A673 (cell line): Measurements from ENCODE around the gene SLC17A3. TPM values are rescaled to one million over a fixed set of nuclear protein-coding genes. Genes with fewer than 3 reads are reported as not detected.

Experiments used
- BruUV-seq: library from RNA; stranded (reverse); fragments of 400-500 nt; replicated peaks from 2 replicates; lab custom pipeline; 2021; lab: Mats Ljungman, UMichigan
- CTCF ChIA-PET: fragments of 300-600 bp; sonication (Branson Sonifier 250); formaldehyde crosslinking; loops from one replicate; lab custom pipeline; 2022; ENCODE audit warnings: antibody characterized with exemption; lab: Charles Lee
- POLR2A ChIA-PET: fragments of 300-600 bp; sonication (Branson Sonifier 250); formaldehyde crosslinking; loops from one replicate; lab custom pipeline; 2022; ENCODE audit warnings: antibody characterized with exemption; ENCODE audit not compliant: low non-redundant PET; lab: Charles Lee
- DNase-seq: peaks from one replicate; pipeline ENCODE4 v3.0.0-alpha.2; 2015; ENCODE audit warnings: low spot score
- H3K27ac ChIP-seq: fragments of 200-600 bp; sonication (generic); 2 replicates; pipeline ENCODE4 v1.5.1; 2016; ENCODE audit warnings: mixed run types, low read depth, mild to moderate bottlenecking, mixed read lengths, antibody characterized with exemption, low read length; ENCODE audit not compliant: poor library complexity, severe bottlenecking
- H3K27me3 ChIP-seq: fragments of 200-600 bp; sonication (generic); replicated peaks from 2 replicates; pipeline ENCODE4 v1.6.1; 2017; ENCODE audit warnings: mixed run types, low read depth, mild to moderate bottlenecking, mixed read lengths, antibody characterized with exemption, low read length; ENCODE audit not compliant: insufficient read depth, poor library complexity
- H3K36me3 ChIP-seq: fragments of 200-600 bp; sonication (generic); 2 replicates; pipeline ENCODE4 v1.6.1; 2016; ENCODE audit warnings: mixed run types, mild to moderate bottlenecking, mixed read lengths, antibody characterized with exemption, low read length; ENCODE audit not compliant: insufficient read depth, poor library complexity, severe bottlenecking
- H3K4me1 ChIP-seq: fragments of 200-600 bp; sonication (generic); 2 replicates; pipeline ENCODE4 v1.6.1; 2017; ENCODE audit warnings: mixed run types, mild to moderate bottlenecking, mixed read lengths, antibody characterized with exemption, low read length; ENCODE audit not compliant: insufficient read depth, poor library complexity, severe bottlenecking
- H3K4me3 ChIP-seq: fragments of 200-600 bp; sonication (generic); 2 replicates; pipeline ENCODE4 v1.5.1; 2016; ENCODE audit warnings: low read depth, mixed run types, mild to moderate bottlenecking, mixed read lengths, low read length; ENCODE audit not compliant: poor library complexity, severe bottlenecking
- H3K9me3 ChIP-seq: fragments of 200-600 bp; sonication (generic); 2 replicates; pipeline ENCODE4 v1.6.1; 2016; ENCODE audit warnings: mixed run types, low read depth, mild to moderate bottlenecking, mixed read lengths, antibody characterized with exemption, low read length; ENCODE audit not compliant: poor library complexity, severe bottlenecking
- EZH2 ChIP-seq: fragments of 200-600 bp; sonication (generic); IDR thresholded peaks from 2 replicates; pipeline ENCODE4 v1.6.1; 2017; ENCODE audit warnings: borderline replicate concordance, low read depth, mild to moderate bottlenecking, mixed read lengths, antibody characterized with exemption, low read length; ENCODE audit not compliant: poor library complexity, severe bottlenecking
- intact Hi-C: fragments of 100-400 bp; cut with micrococcal nuclease; formaldehyde crosslinking; loops from one replicate; pipeline ENCODE4 v1.10.0; 2022; ENCODE audit not compliant: unreplicated experiment
- total RNA-seq: library from RNA; stranded (reverse); gene quantifications from 2 replicates; pipeline ENCODE4 v1.2.3, GENCODE V29; 2021
- TF ChIP-seq, protein P1 (sequence below): fragments of 300-800, 200-600 bp; sonication (generic); conservative IDR thresholded peaks from 2 replicates; pipeline ENCODE4 v1.5.1; 2017; ENCODE audit warnings: low read depth, mild to moderate bottlenecking, antibody characterized with exemption, low read length, moderate library complexity, mixed read lengths

Gene SLC17A3
- total RNA-seq, 1 experiment from 2014 or later: not detected

DNA sequence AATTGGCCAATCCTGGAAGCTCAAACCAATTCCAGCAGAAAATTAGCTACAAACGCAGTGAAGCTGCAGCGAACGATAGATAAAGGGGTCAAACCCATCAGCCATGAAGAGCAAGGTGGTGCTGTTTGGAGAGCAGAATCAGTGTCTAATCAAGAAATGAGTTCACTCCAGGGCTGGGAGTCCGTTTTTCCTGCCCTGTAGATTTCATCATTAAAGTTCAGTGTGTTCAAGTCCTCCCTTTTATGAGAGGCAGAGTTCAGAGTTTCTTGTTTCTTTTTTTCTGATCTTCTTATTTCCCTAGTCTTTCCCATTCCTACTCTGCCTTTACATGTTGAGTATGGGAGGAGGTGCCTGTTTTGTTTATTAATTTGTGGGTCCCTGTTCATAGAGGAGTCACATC lies 72.6 kb downstream of the SLC17A3 start:
- TF ChIP-seq EZH2: no peak
- TF ChIP-seq, protein P1, sequence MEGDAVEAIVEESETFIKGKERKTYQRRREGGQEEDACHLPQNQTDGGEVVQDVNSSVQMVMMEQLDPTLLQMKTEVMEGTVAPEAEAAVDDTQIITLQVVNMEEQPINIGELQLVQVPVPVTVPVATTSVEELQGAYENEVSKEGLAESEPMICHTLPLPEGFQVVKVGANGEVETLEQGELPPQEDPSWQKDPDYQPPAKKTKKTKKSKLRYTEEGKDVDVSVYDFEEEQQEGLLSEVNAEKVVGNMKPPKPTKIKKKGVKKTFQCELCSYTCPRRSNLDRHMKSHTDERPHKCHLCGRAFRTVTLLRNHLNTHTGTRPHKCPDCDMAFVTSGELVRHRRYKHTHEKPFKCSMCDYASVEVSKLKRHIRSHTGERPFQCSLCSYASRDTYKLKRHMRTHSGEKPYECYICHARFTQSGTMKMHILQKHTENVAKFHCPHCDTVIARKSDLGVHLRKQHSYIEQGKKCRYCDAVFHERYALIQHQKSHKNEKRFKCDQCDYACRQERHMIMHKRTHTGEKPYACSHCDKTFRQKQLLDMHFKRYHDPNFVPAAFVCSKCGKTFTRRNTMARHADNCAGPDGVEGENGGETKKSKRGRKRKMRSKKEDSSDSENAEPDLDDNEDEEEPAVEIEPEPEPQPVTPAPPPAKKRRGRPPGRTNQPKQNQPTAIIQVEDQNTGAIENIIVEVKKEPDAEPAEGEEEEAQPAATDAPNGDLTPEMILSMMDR: no peak
- DNase-seq: no peak
- Histone ChIP-seq H3K27ac (no peak overlapping the region), H3K4me1 (no peaks in the 10 kb centered on the region), H3K9me3 (no peaks in the 10 kb centered on the region), H3K27me3 (peaks cover 33% of the 10 kb centered on the region), H3K36me3 (no peaks in the 10 kb centered on the region), H3K4me3 (no peak overlapping the region)
- BruUV-seq: no TSS peak
- intact Hi-C loops: no loop called here
- ChIA-PET POLR2A (no interaction called here), CTCF (no interaction called here)

Other genes starting within 250 kb of the SLC17A3 start
- gene SCGN, start 222.0 kb downstream of the SLC17A3 start, total RNA-seq: not detected in 2 replicates
- not detected in 2 replicates for gene SLC17A4, start 119.5 kb downstream of the SLC17A3 start, total RNA-seq
- gene SLC17A1, start 42.2 kb downstream of the SLC17A3 start, total RNA-seq: not detected in 2 replicates
- gene SLC17A2, start 56.4 kb upstream of the SLC17A3 start, total RNA-seq: not detected in 2 replicates
- gene TRIM38, start 88.6 kb upstream of the SLC17A3 start, total RNA-seq: 8.9 and 9.7 TPM in 2 replicates
- gene HFE, start 213.2 kb upstream of the SLC17A3 start, total RNA-seq: 7.8 and 11.5 TPM in 2 replicates